GM21717 (cell line): Measurements from ENCODE around the gene FHIT.
A peak's percentile ranks its signal among the peaks of the same experiment; 100 is the strongest.

Source experiments
- ATAC-seq: cut with Tn5 transposase; IDR thresholded peaks from one replicate; pipeline ENCODE4 v1.9.1; 2021; ENCODE audit warnings: mild to moderate bottlenecking, moderate library complexity; ENCODE audit not compliant: unreplicated experiment

The FHIT gene

GRCh38 chr3:60202052-60202726, 1049.1 kb downstream of the FHIT start:
- ATAC-seq: no peak

GRCh38 chr3:60199306-60199705, 1051.9 kb downstream of the FHIT start:
- no peak for ATAC-seq

- ATAC-seq: no peak
These were observed 1053.0 kb downstream of the FHIT start for GRCh38 chr3:60198179-60198720.

GRCh38 chr3:60192297-60193114, 1058.7 kb downstream of the FHIT start:
- peak; percentile 55 for ATAC-seq

GRCh38 chr3:60190073-60190472, 1061.2 kb downstream of the FHIT start:
- no peak for ATAC-seq

- ATAC-seq: no peak
These were observed 1061.9 kb downstream of the FHIT start for GRCh38 chr3:60189304-60189703.

- ATAC-seq: no peak
These were observed 1062.4 kb downstream of the FHIT start for GRCh38 chr3:60188803-60189202.

- ATAC-seq: no peak
These were observed 1063.9 kb downstream of the FHIT start for GRCh38 chr3:60187343-60187742.

- ATAC-seq: no peak
These were observed 1064.9 kb downstream of the FHIT start for GRCh38 chr3:60186359-60186758.

- ATAC-seq: no peak
These were observed 1066.1 kb downstream of the FHIT start for GRCh38 chr3:60185161-60185560.

GRCh38 chr3:60182697-60183096, 1068.6 kb downstream of the FHIT start:
- no peak for ATAC-seq

GRCh38 chr3:60178931-60179653, 1072.2 kb downstream of the FHIT start:
- no peak for ATAC-seq

- ATAC-seq: no peak
These were observed 1073.5 kb downstream of the FHIT start for GRCh38 chr3:60177726-60178125.

GRCh38 chr3:60176614-60177013, 1074.6 kb downstream of the FHIT start:
- no peak for ATAC-seq

GRCh38 chr3:60175680-60176079, 1075.6 kb downstream of the FHIT start:
- ATAC-seq: no peak

GRCh38 chr3:60169755-60170154, 1081.5 kb downstream of the FHIT start:
- no peak for ATAC-seq

GRCh38 chr3:60167186-60167585, 1084.1 kb downstream of the FHIT start:
- ATAC-seq: no peak

- no peak for ATAC-seq
These were observed 1090.2 kb downstream of the FHIT start for GRCh38 chr3:60160822-60161748.

GRCh38 chr3:60160111-60160821, 1091.0 kb downstream of the FHIT start:
- no peak for ATAC-seq

- ATAC-seq: no peak
These were observed 1093.2 kb downstream of the FHIT start for GRCh38 chr3:60158035-60158434.
